Body of pancreas (tissue), 4 donors: Measurements from ENCODE around the gene NEMP2.

Experiments
- POLR2A ChIP-seq, 3 donors: fragments of 450-650 bp; IDR thresholded peaks; one replicate each; pipeline ENCODE4 v1.6.1; 2016; ENCODE audit warnings: antibody characterized with exemption in 3 of 3, mild to moderate bottlenecking in 2 of 3
- TF ChIP-seq, protein P1 (sequence below), 7 experiments: fragments of 450-650 bp in 4 of 7; fragments of 200-600 bp in 3 of 7; sonication (generic) in 3 of 7; IDR thresholded peaks; one replicate each; pipeline ENCODE4 v1.5.1; 2016 to 2019; ENCODE audit warnings: antibody characterized with exemption in 7 of 7

DNA sequence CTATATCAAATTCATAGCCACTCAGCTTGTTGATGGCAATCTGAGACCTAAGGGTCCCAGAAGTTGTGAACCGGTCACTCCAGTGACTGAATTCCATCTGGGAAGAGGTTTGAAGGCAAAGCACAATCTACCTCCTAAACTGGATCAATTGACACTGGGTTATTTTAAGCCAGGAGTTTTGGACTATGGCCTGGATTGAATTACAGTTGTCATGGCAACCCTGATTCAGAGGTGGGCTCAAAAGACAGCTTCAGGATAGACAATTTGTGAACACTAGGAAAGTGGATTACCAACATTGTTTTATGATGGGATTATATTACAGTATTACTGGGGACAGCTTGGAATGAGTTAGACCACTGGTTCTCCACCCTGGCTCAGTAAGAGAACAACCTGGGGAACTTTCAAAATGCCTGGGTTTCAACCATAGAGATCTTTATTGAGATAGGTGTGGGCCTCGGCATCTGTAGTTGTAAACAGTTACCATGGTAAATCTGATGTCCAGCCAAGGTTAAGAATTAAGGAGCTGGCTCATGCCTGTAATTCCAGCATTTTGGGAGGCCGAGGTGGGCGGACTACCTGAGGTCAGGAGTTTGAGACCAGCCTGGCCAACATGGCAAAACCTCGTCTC, 67.6 kb downstream of the NEMP2 start:
- TF ChIP-seq, protein P1, sequence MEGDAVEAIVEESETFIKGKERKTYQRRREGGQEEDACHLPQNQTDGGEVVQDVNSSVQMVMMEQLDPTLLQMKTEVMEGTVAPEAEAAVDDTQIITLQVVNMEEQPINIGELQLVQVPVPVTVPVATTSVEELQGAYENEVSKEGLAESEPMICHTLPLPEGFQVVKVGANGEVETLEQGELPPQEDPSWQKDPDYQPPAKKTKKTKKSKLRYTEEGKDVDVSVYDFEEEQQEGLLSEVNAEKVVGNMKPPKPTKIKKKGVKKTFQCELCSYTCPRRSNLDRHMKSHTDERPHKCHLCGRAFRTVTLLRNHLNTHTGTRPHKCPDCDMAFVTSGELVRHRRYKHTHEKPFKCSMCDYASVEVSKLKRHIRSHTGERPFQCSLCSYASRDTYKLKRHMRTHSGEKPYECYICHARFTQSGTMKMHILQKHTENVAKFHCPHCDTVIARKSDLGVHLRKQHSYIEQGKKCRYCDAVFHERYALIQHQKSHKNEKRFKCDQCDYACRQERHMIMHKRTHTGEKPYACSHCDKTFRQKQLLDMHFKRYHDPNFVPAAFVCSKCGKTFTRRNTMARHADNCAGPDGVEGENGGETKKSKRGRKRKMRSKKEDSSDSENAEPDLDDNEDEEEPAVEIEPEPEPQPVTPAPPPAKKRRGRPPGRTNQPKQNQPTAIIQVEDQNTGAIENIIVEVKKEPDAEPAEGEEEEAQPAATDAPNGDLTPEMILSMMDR (IDR thresholded peaks at IDR 0.05) = no peak
- TF ChIP-seq POLR2A (IDR thresholded peaks at IDR 0.05) = no peak
